Measurements from ENCODE around the gene FUT2.
"Not testable (repeated sequence)": the region's sequence is repeated elsewhere in the genome, so short reads cannot be mapped to it uniquely, and the experiment has no call there.

FUT2 gene

GRCh38 chr19:48654299-48655059 is 41.3 kb upstream of the FUT2 start:
- no peaks in the 10 kb centered on the region for H3K36me3 ChIP-seq (ENCODE audit: control insufficient read depth in 4 of 4, insufficient read depth in 4 of 4, low read length in 3 of 4)
- no peaks in the 10 kb centered on the region for H3K9me3 ChIP-seq (ENCODE audit: control extremely low read depth in 1 of 5, control insufficient read depth in 4 of 5, insufficient read depth in 2 of 5, low read depth in 1 of 5, low read length in 4 of 5)
- POLR2A ChIA-PET = no interaction called here
- DNase-seq = no peak
- H3K4me1 ChIP-seq (ENCODE audit: control extremely low read depth in 1 of 4, control insufficient read depth in 4 of 4, insufficient read depth in 4 of 4, low read length in 3 of 4) = peaks cover 0 to 21% (median 8%) of the 10 kb centered on the region in 4 experiments
- no peak overlapping the region for H3K27ac ChIP-seq (ENCODE audit: insufficient read depth in 1 of 2, low read depth in 1 of 2, low read length in 2 of 2, poor library complexity in 1 of 2, severe bottlenecking in 2 of 2)
- no peaks in the 10 kb centered on the region for H3K27me3 ChIP-seq (replicated peaks in 2 of 5; ENCODE audit: control insufficient read depth in 4 of 5, insufficient read depth in 5 of 5, low read length in 4 of 5)
- CTCF ChIA-PET = interaction anchor here (1.8 to 3.9 kb wide), 2 partner anchors 15 to 20 kb away, joined by 4 to 19 read pairs; no protein-coding TSS in a partner anchor
- WGBS (ENCODE audit: insufficient coverage) = 71% methylated on average over 4 of the region's 11 CpGs
- H3K4me3 ChIP-seq (ENCODE audit: control insufficient read depth in 1 of 7, extremely low read depth in 1 of 7, insufficient read depth in 4 of 7, low read depth in 2 of 7, low read length in 6 of 7) = no peak overlapping the region

- Histone ChIP-seq H3K9me3 (ENCODE audit: control extremely low read depth in 1 of 5, control insufficient read depth in 4 of 5, insufficient read depth in 2 of 5, low read depth in 1 of 5, low read length in 4 of 5) (no peaks in the 10 kb centered on the region), H3K27me3 (replicated peaks in 2 of 5; ENCODE audit: control insufficient read depth in 4 of 5, insufficient read depth in 5 of 5, low read length in 4 of 5) (no peaks in the 10 kb centered on the region), H3K36me3 (ENCODE audit: control insufficient read depth in 4 of 4, insufficient read depth in 4 of 4, low read length in 3 of 4) (no peaks in the 10 kb centered on the region), H3K4me3 (ENCODE audit: control insufficient read depth in 1 of 7, extremely low read depth in 1 of 7, insufficient read depth in 4 of 7, low read depth in 2 of 7, low read length in 6 of 7) (no peak overlapping the region), H3K27ac (ENCODE audit: insufficient read depth in 1 of 2, low read depth in 1 of 2, low read length in 2 of 2, poor library complexity in 1 of 2, severe bottlenecking in 2 of 2) (no peak overlapping the region), H3K4me1 (ENCODE audit: control extremely low read depth in 1 of 4, control insufficient read depth in 4 of 4, insufficient read depth in 4 of 4, low read length in 3 of 4) (peaks cover 0 to 26% (median 15%) of the 10 kb centered on the region in 4 experiments)
- no peak for DNase-seq
- WGBS (ENCODE audit: insufficient coverage) = 87% methylated on average over 14 of the region's 16 CpGs
- POLR2A ChIA-PET = interaction anchor here (0.6 kb wide), 1 partner anchor 336 kb away, joined by 3 read pairs; the partner anchor contains the start of gene GYS1
- CTCF ChIA-PET = interaction anchor here (1.1 to 3.7 kb wide), 2 partner anchors 18 to 56 kb away, joined by 3 to 18 read pairs; no protein-coding TSS in a partner anchor
Measured at GRCh38 chr19:48656840-48657474, 38.8 kb upstream of the FUT2 start.

- not testable (repeated sequence) for H3K27me3 ChIP-seq (replicated peaks in 2 of 5; ENCODE audit: control insufficient read depth in 4 of 5, insufficient read depth in 5 of 5, low read length in 4 of 5); H3K4me3 ChIP-seq (ENCODE audit: control insufficient read depth in 1 of 7, extremely low read depth in 1 of 7, insufficient read depth in 4 of 7, low read depth in 2 of 7, low read length in 6 of 7); H3K27ac ChIP-seq (ENCODE audit: insufficient read depth in 1 of 2, low read depth in 1 of 2, low read length in 2 of 2, poor library complexity in 1 of 2, severe bottlenecking in 2 of 2); H3K36me3 ChIP-seq (ENCODE audit: control insufficient read depth in 4 of 4, insufficient read depth in 4 of 4, low read length in 3 of 4); H3K9me3 ChIP-seq (ENCODE audit: control extremely low read depth in 1 of 5, control insufficient read depth in 4 of 5, insufficient read depth in 2 of 5, low read depth in 1 of 5, low read length in 4 of 5); DNase-seq
- ChIA-PET CTCF (interaction anchor here (3.7 kb wide), 1 partner anchor 17 kb away, joined by 18 read pairs; no protein-coding TSS in a partner anchor), POLR2A (interaction anchor here (0.6 kb wide), 1 partner anchor 335 kb away, joined by 3 read pairs; the partner anchor contains the start of gene GYS1)
- H3K4me1 ChIP-seq (ENCODE audit: control extremely low read depth in 1 of 4, control insufficient read depth in 4 of 4, insufficient read depth in 4 of 4, low read length in 3 of 4) = peaks cover 0 to 21% (median 14%) of the 10 kb centered on the region in 4 experiments
- 100% methylated on average over 1 of the region's 5 CpGs for WGBS (ENCODE audit: insufficient coverage)
Measured at GRCh38 chr19:48657828-48658227, 37.9 kb upstream of the FUT2 start.

- peaks cover 0 to 16% (median 13%) of the 10 kb centered on the region in 4 experiments for H3K4me1 ChIP-seq (ENCODE audit: control extremely low read depth in 1 of 4, control insufficient read depth in 4 of 4, insufficient read depth in 4 of 4, low read length in 3 of 4)
- POLR2A ChIA-PET = no interaction called here
Measured at GRCh38 chr19:48658483-48658882, 37.3 kb upstream of the FUT2 start.

GRCh38 chr19:48659768-48660167 is 36.0 kb upstream of the FUT2 start:
- ChIA-PET CTCF (interaction anchor here (2.3 kb wide), 1 partner anchor 15 kb away, joined by 9 read pairs; no protein-coding TSS in a partner anchor), POLR2A (no interaction called here)
- no peak overlapping the region for H3K27ac ChIP-seq (ENCODE audit: insufficient read depth in 1 of 2, low read depth in 1 of 2, low read length in 2 of 2, poor library complexity in 1 of 2, severe bottlenecking in 2 of 2)
- H3K27me3 ChIP-seq (replicated peaks in 2 of 5; ENCODE audit: control insufficient read depth in 4 of 5, insufficient read depth in 5 of 5, low read length in 4 of 5) = no peaks in the 10 kb centered on the region
- H3K36me3 ChIP-seq (ENCODE audit: control insufficient read depth in 4 of 4, insufficient read depth in 4 of 4, low read length in 3 of 4) = no peaks in the 10 kb centered on the region
- peaks cover 0 to 10% (median 7%) of the 10 kb centered on the region in 4 experiments for H3K4me1 ChIP-seq (ENCODE audit: control extremely low read depth in 1 of 4, control insufficient read depth in 4 of 4, insufficient read depth in 4 of 4, low read length in 3 of 4)
- WGBS (ENCODE audit: insufficient coverage) = 84% methylated on average over 5 of the region's 5 CpGs
- no peaks in the 10 kb centered on the region for H3K9me3 ChIP-seq (ENCODE audit: control extremely low read depth in 1 of 5, control insufficient read depth in 4 of 5, insufficient read depth in 2 of 5, low read depth in 1 of 5, low read length in 4 of 5)
- DNase-seq = no peak
- no peak overlapping the region for H3K4me3 ChIP-seq (ENCODE audit: control insufficient read depth in 1 of 7, extremely low read depth in 1 of 7, insufficient read depth in 4 of 7, low read depth in 2 of 7, low read length in 6 of 7)

More at GRCh38 chr19:48658483-48658882, 37.3 kb upstream of the FUT2 start:
- H3K4me3 ChIP-seq (ENCODE audit: control insufficient read depth in 1 of 7, extremely low read depth in 1 of 7, insufficient read depth in 4 of 7, low read depth in 2 of 7, low read length in 6 of 7) = no peak overlapping the region
- H3K36me3 ChIP-seq (ENCODE audit: control insufficient read depth in 4 of 4, insufficient read depth in 4 of 4, low read length in 3 of 4) = no peaks in the 10 kb centered on the region
- CTCF ChIA-PET = interaction anchor here (3.7 kb wide), 1 partner anchor 16 kb away, joined by 18 read pairs; no protein-coding TSS in a partner anchor
- H3K9me3 ChIP-seq (ENCODE audit: control extremely low read depth in 1 of 5, control insufficient read depth in 4 of 5, insufficient read depth in 2 of 5, low read depth in 1 of 5, low read length in 4 of 5) = no peaks in the 10 kb centered on the region
- WGBS (ENCODE audit: insufficient coverage) = 100% methylated on average over 2 of the region's 6 CpGs
- no peak overlapping the region for H3K27ac ChIP-seq (ENCODE audit: insufficient read depth in 1 of 2, low read depth in 1 of 2, low read length in 2 of 2, poor library complexity in 1 of 2, severe bottlenecking in 2 of 2)
- DNase-seq = no peak
- H3K27me3 ChIP-seq (replicated peaks in 2 of 5; ENCODE audit: control insufficient read depth in 4 of 5, insufficient read depth in 5 of 5, low read length in 4 of 5) = no peaks in the 10 kb centered on the region

GRCh38 chr19:48660852-48661710 is 34.7 kb upstream of the FUT2 start:
- peaks cover 0 to 9% (median 6%) of the 10 kb centered on the region in 4 experiments for H3K4me1 ChIP-seq (ENCODE audit: control extremely low read depth in 1 of 4, control insufficient read depth in 4 of 4, insufficient read depth in 4 of 4, low read length in 3 of 4)
- DNase-seq = peak; percentile 91 to 96 (median 94)
- CTCF ChIA-PET = interaction anchor here (2.3 kb wide), 1 partner anchor 14 kb away, joined by 9 read pairs; no protein-coding TSS in a partner anchor
- WGBS (ENCODE audit: insufficient coverage) = 51% methylated on average over 31 of the region's 35 CpGs
- POLR2A ChIA-PET = no interaction called here
- no peaks in the 10 kb centered on the region for H3K27me3 ChIP-seq (replicated peaks in 2 of 5; ENCODE audit: control insufficient read depth in 4 of 5, insufficient read depth in 5 of 5, low read length in 4 of 5)
- H3K9me3 ChIP-seq (ENCODE audit: control extremely low read depth in 1 of 5, control insufficient read depth in 4 of 5, insufficient read depth in 2 of 5, low read depth in 1 of 5, low read length in 4 of 5) = no peaks in the 10 kb centered on the region
- H3K4me3 ChIP-seq (ENCODE audit: control insufficient read depth in 1 of 7, extremely low read depth in 1 of 7, insufficient read depth in 4 of 7, low read depth in 2 of 7, low read length in 6 of 7) = peak overlapping the region in 4 of 7 experiments; percentile 21 to 57 (median 46)
- H3K27ac ChIP-seq (ENCODE audit: insufficient read depth in 1 of 2, low read depth in 1 of 2, low read length in 2 of 2, poor library complexity in 1 of 2, severe bottlenecking in 2 of 2) = peak overlapping the region; percentile 55 to 85
- H3K36me3 ChIP-seq (ENCODE audit: control insufficient read depth in 4 of 4, insufficient read depth in 4 of 4, low read length in 3 of 4) = no peaks in the 10 kb centered on the region

Measured in common myeloid progenitor, CD34-positive (primary cell).